ENCODE results near the gene EPC1.

- no peak for TF ChIP-seq MAX (IDR thresholded peaks at IDR 0.05)
- TF ChIP-seq RAD21 (IDR thresholded peaks at IDR 0.05; ENCODE audit: low read depth), result no peak
- no peak for TF ChIP-seq CEBPB (IDR thresholded peaks at IDR 0.05)
- no peak for TF ChIP-seq TCF12 (IDR thresholded peaks at IDR 0.05; ENCODE audit: low read depth)
- no peak for TF ChIP-seq CREB1 (IDR thresholded peaks at IDR 0.05; ENCODE audit: low read depth)
- TF ChIP-seq NFIC (IDR thresholded peaks at IDR 0.05), result no peak
- TF ChIP-seq TAF1 (IDR thresholded peaks at IDR 0.05; ENCODE audit: low read depth), result no peak
- TF ChIP-seq EGR1 (IDR thresholded peaks at IDR 0.05), result no peak
- TF ChIP-seq EP300 (IDR thresholded peaks at IDR 0.05; ENCODE audit: borderline replicate concordance), result no peak
- TF ChIP-seq FOXM1 (IDR thresholded peaks at IDR 0.05; ENCODE audit: borderline replicate concordance, low read depth), result no peak
- TF ChIP-seq ZBTB7A (IDR thresholded peaks at IDR 0.05; ENCODE audit: low read depth), result no peak
- no peak for TF ChIP-seq YY1 (IDR thresholded peaks at IDR 0.05; ENCODE audit: low read depth)
Observed at GRCh38 chr10:32393911-32394310, 47.0 kb upstream of the EPC1 start.
